ENCODE data around the gene TSTD1.

The TSTD1 gene, protein sequence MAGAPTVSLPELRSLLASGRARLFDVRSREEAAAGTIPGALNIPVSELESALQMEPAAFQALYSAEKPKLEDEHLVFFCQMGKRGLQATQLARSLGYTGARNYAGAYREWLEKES

DNA sequence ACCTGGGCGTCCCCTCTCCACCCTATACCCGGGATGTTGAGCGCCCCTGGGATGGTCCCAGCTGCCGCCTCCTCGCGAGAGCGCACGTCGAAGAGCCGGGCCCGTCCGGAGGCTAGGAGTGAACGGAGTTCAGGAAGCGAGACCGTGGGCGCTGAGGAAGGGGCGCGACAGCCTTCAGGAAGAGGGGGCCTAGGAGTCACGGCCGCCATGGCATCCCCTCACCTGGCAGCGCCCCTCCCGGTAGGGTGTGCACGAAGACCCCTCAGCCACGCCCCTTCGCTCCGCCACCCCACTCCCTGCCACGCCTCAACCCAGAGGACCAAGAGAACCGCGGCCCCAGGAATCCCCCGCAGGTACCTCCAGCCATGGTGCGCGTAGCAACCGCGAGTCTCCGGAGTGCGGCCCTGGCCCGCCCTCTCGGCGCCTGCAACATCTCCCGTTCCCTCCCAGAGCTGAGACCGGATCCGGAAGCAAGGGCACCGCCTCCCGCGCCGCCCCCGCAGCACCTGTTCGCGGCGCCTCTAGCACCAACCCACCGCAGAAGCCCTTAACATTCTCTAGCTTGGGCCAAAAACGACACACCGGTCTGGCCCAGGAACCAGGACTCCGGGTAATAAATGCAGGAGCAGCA is at the start of gene TSTD1:
Gene TSTD1, minus strand, starts transcription at position 442 of the 631 bp plus-strand sequence. Its CDS starts 75 bp downstream, at position 367.
- no peak for DNase-seq

GRCh38 chr1:161086457-161086856 is 47.7 kb upstream of the TSTD1 start:
- no peak for DNase-seq

DNA sequence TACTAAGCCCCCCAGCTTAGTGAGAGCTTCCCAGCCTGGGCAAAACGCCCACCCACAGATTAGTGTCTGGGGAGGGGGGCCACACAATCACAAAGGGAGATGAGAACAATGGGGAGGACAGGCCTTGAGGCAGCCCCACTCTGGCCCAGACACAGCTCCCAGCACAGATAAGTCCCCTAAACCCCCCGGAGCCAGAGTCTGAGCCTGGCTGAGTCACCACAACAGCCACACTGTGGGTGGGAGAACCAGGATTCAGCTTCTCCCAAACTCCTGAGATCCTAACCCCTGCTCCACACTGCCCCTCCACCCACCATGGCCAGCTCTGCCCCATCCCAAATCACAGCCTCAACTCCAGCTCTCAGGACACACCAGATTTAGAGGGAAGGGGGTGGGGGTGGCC is 46.4 kb upstream of the TSTD1 start:
- no peak for DNase-seq

GRCh38 chr1:161084597-161084988 is 45.8 kb upstream of the TSTD1 start:
- no peak for DNase-seq

DNA sequence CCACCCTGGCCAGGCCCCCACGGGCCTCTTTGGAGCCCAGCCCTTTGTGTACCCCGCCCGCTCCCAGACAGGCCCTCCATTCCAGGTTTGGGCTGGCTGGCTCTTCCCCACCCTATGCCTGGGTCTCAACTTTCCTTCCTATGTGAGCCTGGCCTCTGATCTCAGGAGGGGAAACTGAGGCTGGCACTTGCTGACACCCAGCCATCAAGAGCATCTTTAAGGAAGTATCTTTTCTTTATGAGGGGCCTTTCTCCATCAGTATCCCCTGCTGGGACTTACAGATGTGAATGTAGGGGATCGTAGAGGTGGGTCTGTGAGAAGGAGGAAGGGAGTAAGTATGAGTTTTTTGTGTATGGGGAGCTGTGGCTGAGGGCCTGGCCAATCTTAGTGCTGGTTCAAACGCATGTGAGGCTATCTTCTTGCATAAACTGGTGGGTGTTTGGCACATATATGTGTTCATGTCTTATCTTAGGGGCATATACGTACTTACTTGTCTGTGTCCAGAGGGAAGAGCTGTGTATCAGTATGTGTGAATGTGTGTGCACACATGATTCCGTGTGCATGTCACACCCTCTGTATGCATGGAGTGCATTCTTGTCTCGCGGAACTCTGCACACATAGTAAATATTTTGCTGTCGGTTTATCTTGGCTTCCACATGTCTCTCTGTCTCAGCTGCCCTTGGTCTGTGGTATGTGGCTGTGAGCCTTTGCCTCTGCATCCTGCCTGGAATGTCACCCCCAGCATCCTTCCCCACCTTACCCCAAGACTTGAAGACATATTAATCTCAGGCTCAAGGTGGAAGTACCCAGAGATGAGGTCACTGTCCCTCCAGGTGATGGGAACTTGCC is 45.2 kb upstream of the TSTD1 start:
- DNase-seq: no peak

DNA sequence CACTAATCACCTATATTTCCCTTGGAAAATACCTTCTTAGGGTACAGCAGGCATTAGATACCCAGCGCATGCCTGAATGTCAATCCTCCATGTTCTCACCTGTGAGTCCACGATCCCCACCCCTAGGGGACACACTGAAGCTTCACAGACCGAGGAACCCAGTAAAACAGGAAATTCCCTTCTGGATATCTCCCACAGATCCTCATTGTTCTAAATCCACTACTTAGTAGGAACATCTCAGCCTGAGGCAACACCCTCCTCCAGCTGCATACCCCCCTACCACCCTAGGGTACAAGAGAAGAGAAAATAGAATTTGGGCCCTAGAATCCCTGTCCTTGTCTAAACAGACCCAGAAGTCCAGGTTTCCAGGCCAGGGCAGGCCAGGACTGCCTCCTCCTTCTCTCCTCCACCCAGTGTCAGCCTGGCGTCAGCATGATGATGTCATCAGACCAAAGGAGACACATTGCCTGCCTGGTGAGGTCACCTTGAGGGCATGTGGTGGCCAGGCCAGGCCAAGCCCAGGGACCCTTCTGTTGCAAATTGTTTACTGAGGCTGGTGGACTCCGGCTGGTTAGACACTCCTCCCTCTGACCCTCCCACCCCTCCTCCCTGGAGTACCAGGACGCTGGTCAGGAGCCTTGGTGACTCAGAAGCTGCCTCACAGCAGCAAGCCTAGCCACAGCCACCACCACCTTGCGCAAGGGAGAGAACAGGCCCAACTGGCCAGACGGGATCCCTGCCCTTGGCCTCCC is 44.4 kb upstream of the TSTD1 start:
- no peak for DNase-seq

DNA sequence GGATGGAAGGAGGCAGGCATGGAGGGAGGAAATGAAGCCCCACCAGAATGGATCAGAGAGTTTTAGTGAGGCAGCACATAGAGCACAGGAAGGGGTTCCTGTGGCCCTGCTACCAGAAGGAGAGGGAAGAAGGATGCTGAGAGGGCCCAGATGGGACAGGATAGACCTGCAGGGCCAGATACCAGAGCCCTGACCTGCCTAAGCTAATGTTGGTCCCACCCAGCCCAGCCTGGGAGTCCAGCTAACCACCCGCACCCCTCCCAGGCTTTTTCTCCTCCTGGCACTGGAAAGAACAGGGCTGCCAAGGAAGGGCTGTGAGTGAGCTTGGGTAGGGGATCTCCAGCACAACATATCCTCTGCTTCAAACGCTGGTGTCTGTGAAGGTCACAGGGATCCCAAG is 43.7 kb upstream of the TSTD1 start:
- DNase-seq: no peak

DNA sequence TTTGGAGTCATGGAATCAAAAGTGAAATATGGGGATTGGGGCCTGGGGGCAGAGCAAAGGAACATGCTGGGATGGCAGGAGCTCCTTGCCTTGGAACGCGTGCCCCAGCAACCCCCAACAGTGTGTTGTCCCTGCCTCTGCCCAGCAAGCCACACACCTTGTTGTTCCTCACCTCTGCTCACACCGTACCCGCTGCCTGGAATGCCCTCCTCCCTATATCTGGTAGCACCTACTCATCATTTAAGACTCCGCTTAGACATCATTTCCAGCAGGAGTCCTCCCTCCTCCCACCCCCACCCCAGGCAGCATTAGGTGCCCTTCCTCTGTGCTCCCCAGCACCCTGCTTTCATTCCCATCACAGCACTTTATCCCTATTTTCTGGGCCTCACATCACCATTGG is 42.8 kb upstream of the TSTD1 start:
- DNase-seq: no peak

DNA sequence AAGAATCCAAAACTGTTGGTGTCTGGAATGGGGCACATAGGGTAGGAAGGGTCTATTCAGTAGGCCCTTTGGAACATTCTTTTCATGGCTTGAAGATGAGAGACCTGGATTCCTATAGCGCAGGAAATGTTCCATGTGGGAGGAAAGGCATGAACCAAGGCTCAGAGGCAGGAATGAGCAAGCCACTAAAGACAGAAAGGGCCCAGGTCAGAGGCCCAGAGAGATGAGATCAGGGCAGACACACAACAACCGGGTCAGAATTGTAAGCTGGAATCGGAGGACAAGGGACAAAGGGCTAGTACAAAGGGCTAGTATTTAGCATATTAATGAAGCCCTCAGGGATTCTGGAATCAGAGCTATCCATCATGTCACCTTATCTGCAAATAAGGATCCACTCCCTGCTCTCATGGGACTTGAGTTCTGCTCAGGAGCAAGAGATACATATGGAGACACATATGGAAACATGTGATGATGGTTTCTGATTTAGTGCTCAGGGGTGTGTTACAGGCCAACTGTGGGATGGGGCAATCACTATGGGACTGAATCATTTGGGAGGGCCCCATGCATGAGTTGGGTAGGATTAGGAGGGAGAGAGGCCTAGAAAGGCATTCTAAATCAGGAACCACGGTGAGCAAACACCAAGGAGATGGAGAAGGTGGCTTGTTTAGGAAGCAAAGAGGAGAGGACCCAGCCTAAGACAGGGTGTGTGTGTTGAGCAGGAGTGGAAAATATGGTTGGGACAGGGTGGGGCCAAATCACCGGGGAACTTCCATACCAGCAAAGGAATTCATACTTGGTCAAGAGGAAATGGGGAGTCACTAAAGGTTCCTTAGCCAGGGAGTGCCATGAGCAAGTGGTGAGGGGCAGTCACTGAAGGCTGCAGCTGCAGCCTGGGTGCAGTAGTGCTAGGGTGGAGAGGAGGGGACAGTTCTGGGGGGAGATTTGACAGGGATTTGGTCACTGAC is 42.0 kb upstream of the TSTD1 start:
- no peak for DNase-seq

DNA sequence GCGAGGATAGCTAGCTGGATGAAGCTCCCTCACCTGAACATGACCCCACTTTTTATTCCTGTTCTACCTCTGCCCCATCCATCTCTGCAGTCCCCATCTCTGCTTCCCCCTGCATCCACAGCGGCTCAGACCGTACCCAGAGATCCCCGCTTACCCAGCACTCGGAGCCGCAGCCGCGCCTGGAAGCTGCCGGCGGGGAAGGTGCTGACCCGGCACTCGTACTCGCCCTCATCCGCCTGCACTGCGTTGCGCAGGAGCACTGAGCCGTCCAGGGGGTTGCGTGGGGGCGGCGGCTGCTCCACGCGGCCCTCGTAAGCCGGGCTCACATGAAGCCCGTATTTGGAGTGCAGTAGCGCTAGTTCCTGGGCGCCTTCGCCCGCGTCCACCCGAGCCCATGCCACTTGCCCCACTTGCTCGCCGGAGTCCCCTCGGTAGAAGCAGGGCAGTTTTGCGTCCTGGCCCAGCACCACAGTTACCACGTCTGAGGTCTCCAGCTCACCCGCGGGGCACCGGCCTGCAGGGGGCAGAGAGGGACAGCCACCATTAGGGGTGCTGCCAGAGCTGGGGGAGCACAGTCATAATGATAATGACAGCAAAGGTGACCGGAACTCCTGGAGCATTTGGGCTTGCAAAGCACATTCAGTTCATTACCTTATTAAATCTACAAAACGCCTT is 40.8 kb upstream of the TSTD1 start:
- no peak for DNase-seq

GRCh38 chr1:161077426-161077825 is 38.7 kb upstream of the TSTD1 start:
- DNase-seq: no peak

DNA sequence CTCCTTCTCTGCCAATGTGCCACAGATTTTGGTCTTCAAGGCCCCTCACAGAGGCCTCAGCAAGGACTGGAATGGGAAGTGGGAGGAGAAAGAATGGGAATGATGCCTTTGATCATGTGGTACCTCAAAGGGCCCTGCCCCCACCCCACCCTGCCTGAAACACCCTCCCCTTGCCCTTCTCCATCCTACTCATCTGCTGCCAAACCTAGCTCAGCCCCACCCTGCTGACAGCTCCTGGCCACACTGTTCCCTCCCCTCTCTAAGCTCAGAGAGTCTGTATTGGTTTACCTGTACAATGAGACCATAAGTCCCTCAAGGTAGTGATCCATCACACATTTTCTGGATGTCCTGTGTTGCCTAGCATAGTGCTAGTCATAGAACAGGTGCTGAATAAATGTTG is 37.6 kb upstream of the TSTD1 start:
- DNase-seq: no peak

DNA sequence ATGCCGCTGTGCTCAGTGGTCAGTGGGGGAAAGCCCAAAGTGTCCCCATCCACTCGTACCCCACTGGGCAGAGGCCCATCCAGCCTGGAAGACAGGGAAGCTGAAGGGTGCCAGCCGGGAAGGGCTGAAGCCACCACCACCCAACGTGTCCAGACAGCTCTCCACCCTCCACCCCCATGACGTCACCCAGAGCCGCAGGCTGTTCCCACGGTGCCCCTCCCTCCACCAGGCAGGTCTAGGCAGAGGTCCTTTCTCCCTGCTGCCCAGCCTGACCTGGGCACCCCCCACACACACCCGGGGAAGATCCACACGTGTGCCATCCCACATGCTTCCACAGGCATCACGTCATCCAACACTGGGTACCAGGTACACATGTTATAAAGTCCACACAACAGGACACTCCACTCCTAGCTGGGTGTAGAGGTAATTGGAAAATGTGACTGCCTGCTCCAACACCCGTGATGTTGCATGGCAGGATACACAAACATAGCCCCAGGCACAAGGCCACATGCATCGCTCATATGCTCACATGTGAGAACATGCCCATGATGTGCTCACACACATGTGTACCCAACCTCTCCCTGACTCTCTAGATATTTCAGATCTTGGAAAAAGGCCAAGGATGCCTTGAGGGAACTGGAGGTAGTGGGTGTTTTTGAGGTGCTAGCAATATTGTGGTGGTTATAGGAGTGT is 36.1 kb upstream of the TSTD1 start:
- DNase-seq: no peak

DNA sequence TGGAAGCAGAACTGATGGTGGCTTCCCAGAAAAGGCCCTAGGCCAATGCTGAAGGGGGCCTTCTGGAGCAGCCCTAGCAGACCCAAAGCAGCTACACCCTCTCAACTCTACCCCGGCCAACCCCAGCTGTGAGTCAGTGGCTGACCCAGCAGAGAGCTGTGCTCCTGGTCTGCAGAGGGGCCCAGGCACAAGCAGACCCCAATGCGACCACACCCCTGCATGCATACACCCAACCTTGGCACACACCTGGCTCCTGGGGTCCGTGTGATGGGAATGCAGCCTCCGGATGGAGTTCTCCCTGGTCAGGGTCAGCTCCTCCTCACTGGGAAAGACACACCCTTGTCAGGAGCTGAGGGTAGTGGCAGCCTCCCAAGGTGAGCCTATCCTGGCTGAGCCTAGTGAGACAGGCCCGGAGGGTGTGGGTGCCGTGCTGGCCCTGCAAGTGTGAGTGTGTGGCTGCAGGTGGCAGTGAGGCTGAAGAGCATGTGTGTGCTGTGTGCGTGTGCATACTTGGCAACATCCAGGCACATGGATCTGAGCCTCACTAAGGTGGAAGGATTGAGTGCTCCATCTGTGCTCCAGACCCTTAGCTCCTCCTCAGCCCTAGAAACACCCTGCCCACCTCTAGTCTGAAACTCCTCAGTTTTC is 34.8 kb upstream of the TSTD1 start:
- DNase-seq: no peak

DNA sequence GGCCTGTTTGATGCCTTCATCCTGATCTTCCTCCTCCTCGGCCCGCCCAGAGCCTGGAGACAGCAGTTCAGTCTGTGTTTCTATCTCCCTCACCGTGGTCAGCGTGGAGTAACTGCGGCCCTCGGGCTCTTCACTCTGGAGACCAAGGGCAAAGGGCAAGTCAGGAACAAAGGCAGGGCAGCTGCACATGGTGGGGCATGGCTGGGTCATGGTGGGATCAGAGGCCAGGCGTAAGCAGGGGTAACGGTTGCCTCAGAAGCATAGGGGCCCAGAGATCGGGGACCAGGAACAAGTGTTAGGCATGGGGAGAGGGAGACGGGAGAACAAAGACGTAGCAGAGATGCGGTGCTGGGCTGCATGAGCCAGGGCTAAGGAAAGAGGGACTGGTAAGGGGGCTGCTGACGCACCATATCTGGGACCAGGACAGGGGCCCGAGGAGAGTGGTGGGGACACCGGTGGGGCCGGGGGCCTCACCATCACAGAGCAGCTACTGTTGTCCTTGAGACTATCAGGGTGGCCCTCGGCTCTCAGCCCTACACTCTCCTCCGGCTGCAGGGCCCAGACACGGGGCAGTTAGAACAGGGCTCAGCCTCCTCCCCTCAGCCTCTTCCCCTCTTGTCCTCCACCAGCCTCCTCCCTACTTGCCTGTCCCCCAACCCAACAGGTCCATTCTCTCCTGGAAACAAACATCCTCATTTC is 34.1 kb upstream of the TSTD1 start:
- DNase-seq: no peak

GRCh38 chr1:161071886-161072371 is 33.2 kb upstream of the TSTD1 start:
- peak; percentile 80 for DNase-seq

DNA sequence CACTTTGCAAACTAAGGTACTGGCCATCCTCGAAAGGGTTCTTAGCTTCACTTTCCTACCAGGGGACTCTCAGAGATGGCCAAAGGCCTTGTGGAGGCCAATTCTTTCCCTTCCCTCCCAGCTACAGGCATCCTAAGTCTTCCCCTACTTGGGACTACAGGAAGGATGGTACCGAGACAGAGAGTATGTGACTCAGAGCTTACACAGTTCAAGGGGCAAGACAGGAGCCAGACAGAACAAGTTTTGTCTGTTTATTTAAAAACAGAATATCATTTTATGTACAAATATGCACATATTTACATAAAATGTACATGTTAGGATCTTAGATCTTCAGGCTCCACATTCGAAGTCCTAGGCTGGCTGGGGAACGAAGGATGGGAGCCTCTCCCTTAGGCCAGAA is 32.0 kb upstream of the TSTD1 start:
- DNase-seq: no peak

DNA sequence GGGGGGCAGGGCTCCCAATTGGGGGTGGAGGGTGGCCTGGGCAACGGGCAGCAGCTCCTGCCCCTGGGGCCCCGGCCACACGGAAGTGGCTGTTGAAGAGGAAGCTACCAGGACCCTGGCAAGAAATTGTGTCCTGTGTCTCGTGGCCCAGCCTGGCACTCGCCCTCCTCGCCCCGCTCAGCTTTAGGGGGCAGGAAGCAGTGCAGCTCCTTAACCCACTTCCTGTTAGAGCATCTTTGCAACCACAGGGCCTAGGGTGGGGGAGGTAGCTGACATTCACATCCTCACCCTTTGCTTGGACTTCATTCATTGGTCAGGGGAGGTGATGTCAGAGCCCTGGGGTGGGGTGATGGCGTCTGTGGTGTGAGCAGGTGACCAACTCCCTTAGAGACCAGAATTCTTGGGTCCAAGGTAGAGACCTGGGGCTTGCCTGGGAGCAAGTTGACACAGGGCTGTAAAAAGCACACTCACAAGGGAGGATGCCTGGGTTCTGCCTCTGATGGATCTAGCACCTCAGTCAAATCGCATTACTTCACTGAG is 31.0 kb upstream of the TSTD1 start, which contains the start of gene ARHGAP30:
Gene ARHGAP30, minus strand, starts transcription at position 161 of the 540 bp plus-strand sequence. CDS start 267 bp downstream, outside the sequence.
- no peak for DNase-seq

DNA sequence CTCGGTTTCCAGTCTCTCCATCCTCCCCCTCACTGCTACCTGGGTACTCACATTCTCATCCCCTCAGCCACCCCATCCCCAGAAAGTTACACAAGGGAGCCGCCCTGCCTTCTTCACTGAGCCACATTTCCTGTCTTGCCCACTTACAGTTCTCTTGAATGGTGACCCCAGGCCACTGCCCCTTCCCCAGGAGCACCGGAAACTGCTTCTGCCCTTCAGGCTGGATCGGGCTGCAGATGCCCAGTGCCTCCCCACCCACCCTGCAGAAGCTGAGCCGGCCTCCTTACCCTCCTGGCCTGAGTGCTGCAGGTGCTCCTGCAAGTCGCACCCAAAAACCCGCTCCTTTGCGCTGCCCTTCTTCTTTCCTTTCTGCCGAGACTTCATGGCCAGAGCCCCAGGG is 30.5 kb upstream of the TSTD1 start:
- no peak for DNase-seq
